HepG2 (cell line): ENCODE results near the gene RWDD4. TPM values are rescaled to one million over a fixed set of nuclear protein-coding genes. Genes with fewer than 3 reads are reported as not detected.

Source experiments
- ATAC-seq: fragments of 200-7000 bp; cut with Tn5 transposase; 3 replicates; pipeline ENCODE4 v1.9.1; 2020; ENCODE audit warnings: mild to moderate bottlenecking, moderate library complexity
- BruUV-seq: library from RNA; stranded (reverse); fragments of 400-500 nt; replicated peaks from 2 replicates; lab custom pipeline; 2021; lab: Mats Ljungman, UMichigan
- CTCF ChIA-PET: fragments of 300-600 bp; formaldehyde crosslinking; extraction: SDS; loops from one replicate; lab custom pipeline; 2021; ENCODE audit warnings: low total read pairs, inconsistent platforms, low intra/inter-chr PET ratio; lab: Yijun Ruan, JAX
- POLR2A ChIA-PET: fragments of 350-600 bp; sonication (Branson Sonifier 250); formaldehyde crosslinking; loops from one replicate; lab custom pipeline; 2020; ENCODE audit warnings: antibody characterized with exemption, inconsistent platforms; lab: Yijun Ruan, JAX
- DNase-seq: peaks from one replicate; pipeline ENCODE4 v3.0.0-alpha.2; 2015; ENCODE audit warnings: low spot score
- FAIRE-seq: peaks from 3 replicates; lab custom pipeline; 2011; peaks lifted over from hg19 to GRCh38; lab: Jason Lieb, UNC
- H2AFZ ChIP-seq: one replicate; pipeline ENCODE4 v1.6.1; 2011; ENCODE audit warnings: low read length, inconsistent platforms
- H3K27ac ChIP-seq: fragments of 300-600 bp; 3 replicates; pipeline ENCODE4 v1.8.0; 2011; ENCODE audit warnings: mixed run types, mild to moderate bottlenecking, mixed read lengths, low read length, inconsistent platforms; ENCODE audit not compliant: insufficient read depth; ENCODE audit errors: extremely low read length
- H3K27me3 ChIP-seq, 2 experiments: fragments of 200-600 bp in 1 of 2; 2 replicates in 1 of 2; 3 replicates in 1 of 2; pipeline versions ENCODE4 v1.6.0 to v1.8.0; 2011; ENCODE audit warnings: low read length in 2 of 2, mild to moderate bottlenecking in 2 of 2, moderate library complexity in 2 of 2, inconsistent platforms in 1 of 2; ENCODE audit not compliant: insufficient read depth in 2 of 2, control insufficient read depth in 1 of 2
- H3K36me3 ChIP-seq, 2 experiments: fragments of 200-600 bp in 1 of 2; replicated peaks in 1 of 2; 2 replicates in 1 of 2; 3 replicates in 1 of 2; pipeline versions ENCODE4 v1.5.1 to v1.8.0; 2011; ENCODE audit warnings: low read length in 2 of 2, inconsistent platforms in 1 of 2; ENCODE audit not compliant: insufficient read depth in 2 of 2, control insufficient read depth in 1 of 2
- H3K4me1 ChIP-seq: 2 replicates; pipeline ENCODE4 v1.5.1; 2012; ENCODE audit warnings: low read length, inconsistent platforms; ENCODE audit not compliant: insufficient read depth
- H3K4me2 ChIP-seq: 2 replicates; pipeline ENCODE4 v1.6.0; 2011; ENCODE audit warnings: low read depth, low read length, inconsistent platforms
- H3K4me3 ChIP-seq, 3 experiments: fragments of 200-600 bp in 1 of 3; sonication (generic), shearing (Covaris generic) in 1 of 3; replicated peaks in 1 of 3; 2 replicates each; pipeline ENCODE4 v1.5.1; 2011 to 2016; ENCODE audit warnings: low read length in 3 of 3, inconsistent platforms in 2 of 3, low read depth in 2 of 3, mild to moderate bottlenecking in 2 of 3, control low read depth in 1 of 3, mixed read lengths in 1 of 3; ENCODE audit not compliant: insufficient read depth in 1 of 3
- H3K79me2 ChIP-seq: one replicate; pipeline ENCODE4 v1.6.1; 2011; ENCODE audit warnings: low read length, inconsistent platforms; ENCODE audit not compliant: insufficient read depth
- H3K9ac ChIP-seq: 2 replicates; pipeline ENCODE4 v1.6.0; 2011; ENCODE audit warnings: mild to moderate bottlenecking, low read depth, low read length, inconsistent platforms; ENCODE audit not compliant: insufficient read depth
- H3K9me3 ChIP-seq: 2 replicates; pipeline ENCODE4 v1.5.1; 2012; ENCODE audit warnings: mild to moderate bottlenecking, low read length
- H4K20me1 ChIP-seq: 2 replicates; pipeline ENCODE4 v1.6.0; 2011; ENCODE audit warnings: inconsistent platforms, mild to moderate bottlenecking, low read length, moderate library complexity; ENCODE audit not compliant: insufficient read depth
- CBX1 ChIP-seq: IDR thresholded peaks from one replicate; pipeline ENCODE4 v1.6.1; 2016; ENCODE audit warnings: antibody characterized with exemption, low read depth
- ETV5 ChIP-seq: IDR thresholded peaks from 2 replicates; pipeline ENCODE4 v1.6.1; 2018; ENCODE audit warnings: missing biosample characterization, missing genetic modification reagents, inconsistent platforms, borderline replicate concordance
- IKZF4 ChIP-seq: sonication (generic); formaldehyde crosslinking; IDR thresholded peaks from 2 replicates; pipeline ENCODE4 v1.5.1; 2020; ENCODE audit warnings: borderline replicate concordance, mild to moderate bottlenecking, low read depth, missing genetic modification reagents; ENCODE audit errors: not compliant biosample characterization
- MAFG ChIP-seq: sonication (generic); formaldehyde crosslinking; IDR thresholded peaks from 2 replicates; pipeline ENCODE4 v1.5.1; 2020; ENCODE audit warnings: mild to moderate bottlenecking, missing genetic modification reagents
- MYC ChIP-seq: sonication (generic); formaldehyde crosslinking; IDR thresholded peaks from 2 replicates; pipeline ENCODE4 v1.9.0; 2021; ENCODE audit warnings: missing genetic modification reagents, borderline replicate concordance
- POLR2AphosphoS5 ChIP-seq: IDR thresholded peaks from 2 replicates; pipeline ENCODE4 v1.6.1; 2012; ENCODE audit warnings: low read depth, low read length
- ZBTB26 ChIP-seq: IDR thresholded peaks from 2 replicates; pipeline ENCODE4 v1.6.1; 2016; ENCODE audit warnings: missing compliant biosample characterization, missing genetic modification reagents, borderline replicate concordance
- ZFP41 ChIP-seq: sonication (generic); formaldehyde crosslinking; IDR thresholded peaks from 2 replicates; pipeline ENCODE4 v1.4.0; 2020; ENCODE audit warnings: mild to moderate bottlenecking, missing genetic modification reagents, borderline replicate concordance
- ZNF224 ChIP-seq: sonication (generic); formaldehyde crosslinking; IDR thresholded peaks from 2 replicates; pipeline ENCODE4 v1.5.0; 2020; ENCODE audit warnings: mild to moderate bottlenecking, missing genetic modification reagents
- ZNF564 ChIP-seq: sonication (generic); formaldehyde crosslinking; IDR thresholded peaks from 2 replicates; pipeline ENCODE4 v1.8.1; 2023; ENCODE audit warnings: mild to moderate bottlenecking, missing genetic modification reagents
- ZNF710 ChIP-seq: sonication (generic); formaldehyde crosslinking; IDR thresholded peaks from 2 replicates; pipeline ENCODE4 v1.5.0; 2020; ENCODE audit warnings: mild to moderate bottlenecking, missing genetic modification reagents, borderline replicate concordance
- ZNF737 ChIP-seq: sonication (generic); formaldehyde crosslinking; IDR thresholded peaks from 2 replicates; pipeline ENCODE4 v1.5.0; 2020; ENCODE audit warnings: missing genetic modification reagents, mild to moderate bottlenecking, borderline replicate concordance
- WGBS: methylation state at CpG from one replicate; pipeline ENCODE4 v1.1.6; 2017; ENCODE audit warnings: low lambda C conversion rate; 5-methylcytosine and 5-hydroxymethylcytosine counted together
- in situ Hi-C: cut with HindIII; loops from 2 replicates; pipeline ENCODE4 v1.10.0; 2017; ENCODE audit warnings: low pct_unique_long_range_greater_than_20kb; ENCODE audit not compliant: extremely low pct_ligation_motif_present
- intact Hi-C: fragments of 100-400 bp; cut with micrococcal nuclease; formaldehyde crosslinking; loops from one replicate; pipeline ENCODE4 v1.10.0; 2022; ENCODE audit not compliant: unreplicated experiment
- polyA plus RNA-seq, 8 experiments: library from polyadenylated mRNA; depleted of rRNA in 3 of 8; stranded (reverse) in 7 of 8; unstranded in 1 of 8; fragments of >200 nt; fragmentation: Illumina TruSeq in 4 of 8; extraction: Trizol in 4 of 8; gene quantifications; 2 replicates each; pipeline versions ENCODE4 v1.2.1 to v1.2.3, GENCODE V29; 2011 to 2016; ENCODE audit warnings: low read depth in 4 of 8, missing spikeins in 1 of 8, mixed read lengths in 1 of 8; ENCODE audit not compliant: insufficient read depth in 1 of 8
- total RNA-seq, 5 experiments: library from RNA; depleted of rRNA; stranded (reverse); fragments of >200 nt; fragmentation: Illumina TruSeq; extraction: Trizol; gene quantifications; 2 replicates each; pipeline ENCODE4 v1.2.3, GENCODE V29; 2016; ENCODE audit warnings: low read depth in 1 of 5

The RWDD4 gene
- total and polyA plus RNA-seq, 2 of the 13 experiments (the other 11 are each of a cell fraction or from before 2014, with no cell fraction given): 10.2 to 25.4 TPM

DNA sequence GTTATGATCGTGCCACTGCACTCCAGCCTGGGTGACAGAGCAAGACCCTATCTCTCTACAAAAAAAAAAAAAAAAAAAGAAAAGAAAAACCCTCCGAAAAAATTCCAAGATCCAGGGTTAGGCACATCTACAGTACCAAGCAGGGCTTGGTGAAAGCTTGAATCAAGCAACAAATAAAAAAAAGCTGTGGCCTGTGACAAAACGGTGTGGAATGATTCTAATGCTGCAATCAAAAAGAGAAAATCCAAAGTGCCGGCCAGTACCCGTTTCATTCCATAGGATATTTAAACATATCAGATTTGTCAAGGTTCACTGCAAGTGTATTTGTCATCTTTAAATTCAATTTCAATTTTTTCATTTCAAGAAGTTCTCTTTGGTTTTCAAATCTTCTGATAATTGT lies 20.5 kb downstream of the RWDD4 start:
- no peak overlapping the region for H2AFZ ChIP-seq
- no peaks in the 10 kb centered on the region for H3K9me3 ChIP-seq
- DNase-seq: no peak
- H3K79me2 ChIP-seq: no peaks in the 10 kb centered on the region
- H3K4me1 ChIP-seq: no peaks in the 10 kb centered on the region
- H3K4me2 ChIP-seq: no peak overlapping the region
- 92% methylated on average over 5 of the region's 5 CpGs for WGBS
- FAIRE-seq: no peak
- no peak overlapping the region for H3K4me3 ChIP-seq
- BruUV-seq: no TSS peak
- 0 out of 5 replicates have a peak, but pooled peaks cover 0 to 4% of the 10 kb centered on the region in 2 experiments for H3K36me3 ChIP-seq
- no peak for ATAC-seq
- CTCF ChIA-PET: no interaction called here
- H4K20me1 ChIP-seq: no peaks in the 10 kb centered on the region
- in situ Hi-C loops (no loop called here), intact Hi-C loops (no loop called here)
- no peaks in the 10 kb centered on the region for H3K27me3 ChIP-seq
- no peak overlapping the region for H3K27ac ChIP-seq
- POLR2A ChIA-PET: no interaction called here
- TF ChIP-seq MYC (CRISPR knock-in tag): no peak
- no peak for TF ChIP-seq MAFG (CRISPR knock-in tag)
- TF ChIP-seq ZNF564 (CRISPR knock-in tag): no peak
- no peak for TF ChIP-seq ZNF710 (CRISPR knock-in tag)
- no peak for TF ChIP-seq ZBTB26 (CRISPR knock-in tag)
- no peak for TF ChIP-seq ZNF224 (CRISPR knock-in tag)
- no peak for TF ChIP-seq ZFP41 (CRISPR knock-in tag)
- TF ChIP-seq IKZF4 (CRISPR knock-in tag): no peak
- TF ChIP-seq POLR2AphosphoS5: no peak
- TF ChIP-seq ETV5 (CRISPR knock-in tag): no peak
- no peak for TF ChIP-seq ZNF737
- TF ChIP-seq CBX1: no peak
- TF ChIP-seq, all 625 proteins: peak for 0
- no peak overlapping the region for H3K9ac ChIP-seq
